Kidney glomerular epithelial cell (primary cell): ENCODE measurements around the gene GMPPB.

ENCODE experiments used
- DNase-seq: peaks from one replicate; lab custom pipeline; 2025; lab: John Stamatoyannopoulos, UW

GMPPB gene

DNA sequence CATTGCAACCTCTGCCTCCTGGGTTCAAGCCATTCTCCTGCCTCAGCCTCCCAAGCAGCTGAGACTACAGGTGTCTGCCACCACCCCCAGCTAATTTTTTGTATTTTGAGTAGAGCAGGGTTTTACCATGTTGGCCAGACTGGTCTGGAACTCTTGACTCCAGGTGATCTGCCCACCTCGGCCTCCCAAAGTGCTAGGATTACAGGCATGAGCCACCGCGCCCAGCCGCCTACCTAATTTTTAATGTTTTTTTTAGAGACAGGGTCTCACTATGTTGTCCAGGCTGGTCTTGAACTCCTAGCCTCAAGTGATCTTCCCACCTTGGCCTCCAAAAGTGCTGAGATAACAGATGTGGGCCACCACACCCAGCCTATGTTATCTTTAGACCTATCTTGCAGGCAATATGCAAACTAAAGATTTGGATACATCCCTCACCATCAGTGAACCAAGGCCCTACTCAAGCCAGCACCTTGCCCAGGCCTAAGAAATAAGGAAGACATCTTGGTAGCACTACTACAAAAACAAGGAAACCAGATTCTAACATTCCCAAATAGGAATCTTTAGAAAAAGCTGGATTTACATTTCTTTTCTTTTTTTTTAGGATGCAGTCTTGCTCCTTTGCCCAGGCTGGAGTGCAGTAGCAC is 6.3 kb upstream of the GMPPB start:
- DNase-seq, result no peak

DNA sequence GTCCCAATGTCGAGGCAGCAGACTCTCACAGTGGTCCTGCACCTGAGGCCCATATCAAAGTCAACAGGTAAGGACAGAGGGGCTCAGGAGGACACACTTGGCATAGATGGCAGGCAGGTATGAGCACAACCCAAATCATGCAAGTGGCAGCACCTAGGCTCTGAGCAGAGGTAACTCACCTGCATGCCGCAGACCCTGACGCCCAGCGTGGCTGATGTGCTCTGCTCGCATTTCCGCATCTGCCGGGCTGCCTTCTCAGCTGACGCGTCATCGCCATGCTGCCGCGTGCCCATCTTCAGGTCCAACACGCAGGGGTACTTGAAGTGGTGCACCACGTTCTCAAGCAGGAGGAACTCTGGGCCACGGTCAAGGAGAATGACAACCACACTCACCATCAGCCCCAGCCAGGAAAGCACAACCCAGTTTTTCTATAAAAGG is 4.2 kb upstream of the GMPPB start:
- DNase-seq, result no peak

DNA sequence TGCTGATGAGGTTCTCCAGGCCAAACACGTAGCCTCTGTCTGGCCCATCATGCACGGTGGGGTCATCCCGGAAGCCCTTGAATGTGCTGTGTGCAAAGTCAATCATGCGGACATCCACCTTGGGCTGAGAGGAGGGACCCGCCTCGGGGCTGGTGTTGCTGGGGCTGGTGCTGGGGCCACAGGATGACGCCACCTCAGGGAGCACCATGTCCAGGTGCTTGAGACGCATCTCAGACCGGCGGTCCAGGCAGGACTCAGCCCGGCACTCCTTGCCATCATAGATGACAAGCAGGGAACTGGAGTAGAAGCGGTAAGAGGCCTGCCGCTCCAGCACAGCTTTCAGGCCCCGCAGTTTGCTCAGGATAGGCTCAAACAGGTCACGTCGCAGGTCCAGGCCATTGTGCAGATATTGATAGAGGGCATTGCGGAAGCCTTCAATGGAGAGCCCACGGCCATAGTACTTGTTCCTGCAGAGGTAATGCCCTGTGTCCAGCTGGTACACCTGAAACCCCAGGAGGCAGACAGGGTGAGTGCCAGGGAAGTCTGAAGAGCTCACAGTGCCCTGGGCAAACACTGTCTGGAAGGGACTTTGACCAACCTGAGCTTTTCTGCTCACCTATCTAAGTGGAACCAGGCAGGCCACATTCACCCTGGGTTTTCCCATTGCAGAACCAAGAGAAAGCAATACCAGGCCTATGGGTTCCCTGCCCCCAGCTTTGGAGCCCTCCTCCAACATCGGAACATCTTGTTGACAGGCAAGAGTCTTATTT is 3.6 kb upstream of the GMPPB start:
- DNase-seq, result no peak

DNA sequence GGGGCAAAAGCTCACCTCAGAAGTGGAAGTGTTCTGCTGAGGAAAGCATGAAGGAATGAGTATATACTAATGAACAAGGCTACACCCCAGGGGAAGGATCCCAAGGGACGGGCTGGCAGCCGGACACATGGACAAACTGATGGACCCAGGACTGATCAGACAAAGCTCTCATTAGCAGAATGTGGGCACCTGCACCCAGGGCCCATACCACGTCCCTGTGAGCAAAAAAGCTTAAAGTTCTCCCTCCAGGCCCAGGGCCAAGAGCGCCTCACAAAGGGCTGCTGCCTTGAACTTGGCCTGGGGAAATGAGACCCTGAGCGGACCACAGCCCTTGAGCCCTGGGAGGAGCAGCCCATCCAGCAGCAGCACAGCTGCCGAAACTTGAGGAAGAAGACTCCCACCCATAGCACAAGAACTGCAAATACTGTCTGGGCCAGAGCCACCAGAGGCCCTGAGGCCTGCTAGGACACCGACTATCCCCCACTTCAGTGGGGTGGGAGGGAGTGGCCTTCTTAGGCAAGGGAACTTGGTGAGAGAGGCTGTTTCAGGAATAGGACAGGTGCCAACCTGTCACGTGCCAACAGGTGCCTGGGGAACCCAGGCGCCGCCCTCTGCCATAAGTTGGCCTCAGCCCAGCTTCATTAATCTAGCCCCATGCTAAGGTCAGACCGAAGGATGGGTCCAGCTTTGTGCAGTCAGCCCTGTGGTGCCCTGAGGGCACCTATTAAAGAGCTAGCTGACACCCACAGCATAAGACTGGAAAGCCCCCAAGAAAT is 2.3 kb upstream of the GMPPB start:
- no peak for DNase-seq

DNA sequence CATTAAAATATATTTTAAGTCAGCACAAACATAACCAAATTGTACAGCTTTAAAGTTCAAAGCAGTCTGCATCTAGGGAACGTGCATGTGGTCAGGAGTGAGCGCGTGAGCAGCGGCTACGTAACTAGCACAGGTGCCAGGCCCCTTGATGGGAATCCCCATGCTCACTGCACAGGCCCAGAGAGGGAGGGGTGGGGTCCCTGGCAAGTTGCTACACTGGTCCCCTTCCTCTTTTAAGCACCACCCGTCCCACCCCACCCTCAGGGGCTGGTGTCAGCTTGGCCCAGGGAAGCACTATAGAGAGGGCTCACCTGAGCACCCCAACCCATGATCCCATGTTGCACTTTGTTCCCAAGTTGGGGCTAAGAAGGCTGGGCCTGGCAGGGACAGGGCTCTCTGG is 835 bp upstream of the GMPPB start:
- no peak for DNase-seq

DNA sequence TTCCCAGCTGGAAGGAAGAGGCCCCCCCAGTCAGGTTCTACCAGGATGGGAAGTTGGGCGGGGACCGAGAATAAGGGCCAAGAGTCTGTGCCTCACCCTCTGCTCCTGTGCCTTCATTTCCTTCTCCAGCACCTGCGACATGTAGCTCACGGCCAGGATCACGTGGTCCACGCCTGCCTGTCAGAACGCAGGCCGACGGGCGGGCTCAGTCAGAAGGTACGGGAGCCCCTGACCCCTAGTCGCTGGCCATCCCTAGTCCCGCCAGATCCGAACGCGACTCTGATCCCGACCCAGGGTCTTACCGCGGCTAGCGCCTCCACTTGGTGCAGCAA is 489 bp downstream of the GMPPB start:
- no peak for DNase-seq

DNA sequence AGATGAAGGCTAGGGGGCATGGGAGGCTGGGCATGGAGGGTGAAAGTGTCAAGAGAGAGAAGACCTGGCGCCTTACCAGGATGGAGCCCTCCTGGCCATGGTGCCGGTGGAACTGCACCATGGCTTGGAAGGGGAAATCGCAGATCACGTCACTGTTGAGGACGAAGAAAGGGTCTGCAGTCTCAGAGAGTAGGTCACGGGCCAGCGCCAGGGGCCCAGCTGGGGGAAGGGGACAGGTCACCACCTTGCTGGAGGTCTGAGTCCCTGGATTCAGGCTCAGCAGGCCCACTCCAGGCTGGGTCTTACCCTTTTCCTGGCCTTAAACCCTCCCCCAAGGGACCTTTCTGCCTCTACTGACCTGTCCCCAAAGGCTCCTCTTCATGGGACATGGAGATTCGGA is 855 bp downstream of the GMPPB start:
- no peak for DNase-seq

DNA sequence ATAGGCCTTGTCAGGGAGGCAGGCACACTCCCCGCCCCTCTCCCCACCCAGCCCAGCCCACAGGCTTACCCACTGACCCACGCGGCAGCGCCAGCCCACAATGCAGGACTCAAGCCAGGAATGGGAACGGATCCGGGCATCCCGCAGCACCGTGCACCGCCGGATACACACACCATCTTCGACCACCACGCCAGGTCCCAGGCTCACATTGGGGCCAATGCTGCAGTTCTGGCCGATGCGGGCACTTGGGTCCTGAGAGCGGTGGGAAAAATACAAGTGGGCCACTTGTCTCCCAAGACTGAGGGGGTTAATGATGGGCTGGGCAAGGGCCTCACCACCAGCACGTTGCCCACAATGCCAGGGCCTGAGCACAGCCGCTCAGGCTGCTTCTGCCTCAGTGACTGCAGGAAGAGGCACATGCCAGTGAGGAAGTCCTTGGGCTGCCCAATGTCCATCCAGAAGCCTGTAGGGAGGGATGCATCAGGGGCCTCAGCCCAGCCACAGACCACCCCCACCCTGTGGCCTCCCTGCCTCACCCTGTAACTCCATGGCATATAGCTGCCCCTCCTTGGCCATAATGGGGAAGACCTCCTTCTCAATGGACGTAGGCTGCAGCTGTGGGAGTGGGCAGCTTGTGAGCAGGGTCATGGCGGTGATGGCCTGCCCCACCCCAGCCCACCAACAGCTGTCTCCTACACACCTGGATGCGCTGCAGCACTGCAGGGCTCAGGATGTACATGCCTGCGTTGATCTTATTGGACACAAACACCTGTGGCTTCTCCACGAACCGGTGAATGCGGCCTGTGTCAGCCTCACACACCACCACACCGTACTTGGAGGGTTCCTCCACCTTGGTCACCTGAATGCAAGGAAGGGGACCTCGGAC is 1.6 kb downstream of the GMPPB start:
- no peak for DNase-seq

DNA sequence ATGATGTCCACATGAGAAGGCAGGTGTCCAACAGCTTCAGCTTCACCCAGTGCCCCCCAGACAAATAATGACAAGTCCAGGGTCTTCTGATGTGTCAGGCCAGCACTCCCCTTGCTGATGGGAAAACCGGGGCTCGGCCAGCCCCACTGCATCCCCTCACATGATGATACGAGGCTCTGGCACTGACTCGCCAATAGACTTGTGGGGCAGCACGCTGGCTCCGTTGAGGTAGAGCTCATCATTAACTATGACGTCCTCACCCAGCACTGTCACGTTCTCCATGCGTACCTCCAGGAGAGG is 2.2 kb downstream of the GMPPB start:
- DNase-seq, result no peak

DNA sequence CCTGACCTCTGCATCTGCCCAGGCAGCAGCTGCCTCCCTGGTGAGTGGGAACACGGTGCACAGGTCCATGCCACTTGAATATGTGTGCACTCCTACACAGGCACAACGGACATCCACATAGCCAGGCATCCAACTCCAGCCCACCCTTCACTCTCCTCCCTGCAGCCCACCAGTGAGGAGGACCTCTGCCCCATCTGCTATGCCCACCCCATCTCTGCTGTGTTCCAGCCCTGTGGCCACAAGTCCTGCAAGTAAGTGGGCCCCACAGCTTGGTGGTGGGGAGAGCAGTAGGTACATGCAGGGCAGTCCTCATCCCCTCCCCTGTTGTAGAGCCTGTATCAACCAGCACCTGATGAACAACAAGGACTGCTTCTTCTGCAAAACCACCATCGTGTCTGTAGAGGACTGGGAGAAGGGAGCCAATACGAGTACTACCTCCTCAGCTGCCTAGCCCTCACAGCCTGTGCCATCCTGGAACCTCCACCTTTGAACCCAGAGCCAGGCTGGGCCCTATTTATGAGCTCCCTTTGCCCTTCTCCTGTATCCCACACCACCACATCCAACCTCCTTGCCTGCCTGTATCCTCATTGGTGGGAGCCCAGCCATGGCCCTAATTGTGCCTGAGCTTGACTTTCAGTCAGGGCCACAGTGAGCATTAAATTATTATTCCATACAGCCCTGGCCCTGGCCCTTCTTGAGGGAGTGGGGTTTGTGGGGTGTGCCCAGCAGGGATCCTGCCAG is 2.7 kb downstream of the GMPPB start:
- DNase-seq, result no peak

DNA sequence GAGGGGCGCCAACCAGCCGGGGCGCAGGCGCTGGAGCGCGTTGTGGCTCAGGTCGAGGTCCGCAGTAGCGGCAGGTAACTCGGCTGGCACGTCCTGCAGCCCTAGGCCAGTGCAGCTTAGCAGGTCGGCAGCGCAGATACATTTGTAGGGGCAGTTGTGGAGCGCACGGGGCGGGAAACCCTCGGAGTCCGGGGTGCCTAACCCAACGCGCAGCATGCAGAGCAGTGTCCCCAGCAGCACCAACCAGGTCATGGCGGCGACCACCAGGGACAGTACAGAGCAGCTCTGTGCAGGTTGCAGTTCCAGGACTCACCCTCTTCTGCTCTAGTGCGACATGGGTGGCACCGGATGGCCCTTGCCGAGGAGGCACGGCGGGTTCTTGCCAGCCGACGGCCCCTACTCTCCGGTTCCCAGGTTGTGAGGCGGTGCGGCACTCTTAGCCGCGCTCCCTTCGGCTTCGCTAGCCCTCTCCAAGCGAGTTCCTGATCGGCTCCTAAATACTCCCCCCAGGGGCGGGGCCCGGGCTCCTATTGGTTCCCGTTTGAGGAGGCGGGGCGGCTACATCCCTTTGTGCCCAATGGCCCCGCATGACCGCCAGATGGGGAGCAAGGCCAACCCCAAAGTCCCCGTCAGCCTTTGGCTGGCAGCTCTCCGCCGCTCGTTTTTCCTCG is 4.4 kb downstream of the GMPPB start, which contains the start of gene AMIGO3:
TSS of gene AMIGO3 (minus strand) at position 471 of the 671 bp plus-strand sequence. CDS start at position 252, 219 bp downstream.
- DNase-seq, result peak; percentile 86

DNA sequence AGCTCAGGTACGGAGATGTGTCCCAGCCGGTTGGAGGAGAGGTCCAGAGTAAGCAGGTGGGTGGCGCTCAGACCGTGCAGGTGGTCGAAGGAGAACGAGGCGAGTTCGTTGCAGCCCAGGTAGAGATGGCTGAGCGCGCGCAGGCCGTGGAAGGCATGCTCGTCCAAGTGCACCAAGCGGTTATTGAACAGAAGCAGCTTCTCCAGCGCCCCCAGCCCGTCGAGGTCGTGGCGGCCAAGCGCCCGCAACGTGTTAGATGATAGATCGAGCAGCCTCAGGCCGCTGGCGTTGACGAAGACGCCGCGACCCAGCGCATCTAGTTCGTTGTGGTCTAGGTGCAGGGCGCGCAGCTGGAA is 4.9 kb downstream of the GMPPB start:
- DNase-seq, result no peak

DNA sequence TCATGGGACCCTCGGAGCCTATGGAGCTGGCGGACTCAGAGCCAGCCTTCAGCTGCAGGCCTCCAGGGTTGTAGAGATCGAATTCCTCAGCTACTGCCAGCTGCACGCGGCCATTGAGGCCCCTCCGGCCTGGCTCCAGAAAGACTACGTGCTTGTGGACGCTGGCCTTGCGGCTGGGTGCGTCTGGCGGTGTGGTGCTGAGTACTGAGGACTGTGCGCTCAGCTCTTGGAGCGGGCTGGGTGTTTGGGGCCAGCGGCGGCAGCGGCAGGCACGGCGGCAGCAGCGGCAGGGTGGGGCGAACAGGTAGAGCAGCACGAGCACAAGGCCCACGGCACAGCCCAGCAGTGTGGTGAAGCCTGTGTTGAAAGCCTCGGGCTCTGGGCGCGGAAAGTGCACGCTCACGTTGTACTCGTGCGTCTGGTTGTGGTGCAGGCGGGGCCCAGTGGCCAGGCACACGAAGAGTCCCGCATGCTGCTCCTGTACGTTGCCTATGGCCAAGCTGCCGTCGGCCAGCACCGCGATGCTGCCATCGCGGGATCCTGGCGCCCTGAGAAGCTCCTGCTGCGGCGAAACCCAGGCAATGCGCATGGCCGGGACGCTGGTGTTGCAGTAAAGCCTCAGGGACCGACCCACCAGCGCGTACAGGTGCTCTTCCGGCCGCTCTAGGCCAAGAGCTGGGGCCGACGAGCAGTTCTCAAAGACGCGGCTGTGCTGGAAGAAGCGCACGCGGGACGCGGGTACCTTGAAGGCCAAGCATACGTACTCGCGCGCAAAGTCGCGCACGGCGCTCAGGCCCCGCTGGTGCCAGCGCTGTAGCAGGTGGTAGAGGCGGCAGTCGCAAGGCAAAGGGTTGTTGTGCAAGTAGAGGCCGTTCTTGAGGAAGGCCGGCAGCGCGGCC is 5.5 kb downstream of the GMPPB start:
- DNase-seq, result no peak

DNA sequence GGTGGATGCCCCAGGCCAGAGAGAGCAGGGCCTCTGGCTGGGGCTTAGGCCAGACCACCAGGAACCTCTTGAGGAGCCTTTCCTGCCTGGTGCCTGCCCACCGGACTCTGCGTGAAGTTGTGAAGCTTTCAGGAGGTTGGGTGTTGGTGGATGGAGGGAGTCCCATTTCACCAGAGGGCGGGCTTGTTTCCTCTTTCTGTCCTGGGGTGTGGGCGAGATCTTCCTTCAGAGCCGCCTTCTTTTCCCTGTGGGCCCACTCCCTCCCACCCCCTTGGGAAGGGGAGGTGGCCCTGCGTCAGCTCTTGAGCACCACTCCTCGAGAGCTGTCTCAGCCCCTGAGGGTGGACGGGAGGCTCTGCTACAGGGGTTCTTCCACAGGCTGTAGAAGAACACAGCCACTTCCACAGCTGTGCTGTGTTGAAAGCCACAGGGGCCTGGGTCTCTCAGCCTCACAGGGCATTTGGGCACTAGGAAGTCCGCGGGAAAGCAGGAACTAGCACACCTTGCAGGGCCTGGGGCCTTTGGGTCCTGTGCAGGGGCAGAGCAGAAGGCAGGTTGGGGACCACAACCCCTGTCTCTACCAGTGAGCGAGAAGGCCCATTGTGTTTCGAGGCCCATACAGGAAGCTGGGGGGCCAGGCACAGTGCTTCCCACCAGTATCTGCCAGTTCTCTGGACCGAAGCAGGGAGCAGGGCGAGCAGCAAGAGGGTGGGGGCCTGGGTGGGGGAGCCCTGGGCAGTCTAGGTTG is 6.4 kb downstream of the GMPPB start:
- DNase-seq, result no peak

DNA sequence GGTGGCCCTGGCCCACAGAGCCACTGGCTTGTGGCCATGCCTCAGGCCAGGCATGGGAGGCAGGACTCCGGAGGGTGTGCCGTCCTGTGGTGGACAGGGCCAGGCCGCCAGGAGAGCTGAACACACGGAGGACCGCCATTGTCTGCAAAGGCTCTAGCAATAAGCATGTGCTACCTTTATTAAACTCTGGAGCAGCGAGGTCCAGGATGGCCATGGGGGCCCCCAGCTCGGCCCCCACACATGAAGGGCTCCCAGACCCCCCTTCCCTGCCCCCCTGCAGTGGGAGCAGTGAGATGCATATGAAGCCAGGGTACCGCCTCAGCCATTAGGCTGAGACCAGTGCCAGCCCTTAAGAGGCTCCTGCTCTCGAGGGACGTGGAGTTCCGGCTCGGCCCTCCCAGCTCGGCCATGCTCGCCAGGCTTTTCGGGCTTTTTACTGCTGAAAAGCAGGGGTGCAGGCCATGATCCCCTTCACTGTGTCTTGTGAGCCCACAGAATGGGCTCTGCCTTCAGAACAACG is 7.0 kb downstream of the GMPPB start:
- DNase-seq, result no peak

DNA sequence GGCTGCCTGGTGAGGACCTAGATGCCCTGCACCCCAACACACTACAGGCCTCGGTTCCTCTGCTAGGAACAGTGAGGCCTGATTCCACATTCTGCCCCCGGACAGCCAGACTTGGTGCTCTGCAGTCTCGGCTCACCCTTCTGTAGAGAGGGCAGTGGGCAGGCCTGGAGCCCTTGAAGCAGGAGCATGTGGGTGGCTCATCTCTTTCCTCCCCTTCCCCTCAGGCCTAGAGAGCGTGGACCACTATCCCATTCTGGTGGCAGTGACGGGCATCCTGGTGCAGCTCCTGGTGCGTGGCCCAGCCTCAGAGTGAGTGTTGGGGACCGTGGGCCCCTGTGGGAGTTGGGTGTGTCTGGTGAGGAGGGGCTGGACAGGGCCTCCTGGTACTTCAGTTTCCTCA is 7.6 kb downstream of the GMPPB start:
- DNase-seq, result no peak

DNA sequence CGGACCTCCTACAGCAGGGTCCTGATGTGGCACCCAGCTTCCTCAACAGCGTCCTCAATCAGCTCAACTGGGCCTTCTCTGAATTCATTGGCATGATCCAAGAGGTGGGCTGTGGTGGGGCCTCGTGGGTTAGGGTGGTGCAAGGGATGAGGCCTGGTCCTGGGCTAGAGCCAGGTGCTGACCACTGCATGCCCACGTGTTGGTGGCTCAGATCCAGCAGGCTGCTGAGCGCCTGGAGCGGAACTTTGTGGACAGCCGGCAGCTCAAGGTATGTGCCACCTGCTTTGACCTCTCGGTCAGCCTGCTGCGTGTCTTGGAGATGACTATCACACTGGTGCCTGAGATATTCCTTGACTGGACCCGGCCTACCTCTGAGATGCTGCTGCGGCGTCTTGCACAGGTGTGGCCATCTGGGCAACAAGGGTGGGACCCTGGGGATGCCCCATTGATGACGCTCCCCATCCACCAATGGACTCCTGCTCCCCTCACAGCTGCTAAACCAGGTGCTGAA is 8.1 kb downstream of the GMPPB start:
- no peak for DNase-seq

DNA sequence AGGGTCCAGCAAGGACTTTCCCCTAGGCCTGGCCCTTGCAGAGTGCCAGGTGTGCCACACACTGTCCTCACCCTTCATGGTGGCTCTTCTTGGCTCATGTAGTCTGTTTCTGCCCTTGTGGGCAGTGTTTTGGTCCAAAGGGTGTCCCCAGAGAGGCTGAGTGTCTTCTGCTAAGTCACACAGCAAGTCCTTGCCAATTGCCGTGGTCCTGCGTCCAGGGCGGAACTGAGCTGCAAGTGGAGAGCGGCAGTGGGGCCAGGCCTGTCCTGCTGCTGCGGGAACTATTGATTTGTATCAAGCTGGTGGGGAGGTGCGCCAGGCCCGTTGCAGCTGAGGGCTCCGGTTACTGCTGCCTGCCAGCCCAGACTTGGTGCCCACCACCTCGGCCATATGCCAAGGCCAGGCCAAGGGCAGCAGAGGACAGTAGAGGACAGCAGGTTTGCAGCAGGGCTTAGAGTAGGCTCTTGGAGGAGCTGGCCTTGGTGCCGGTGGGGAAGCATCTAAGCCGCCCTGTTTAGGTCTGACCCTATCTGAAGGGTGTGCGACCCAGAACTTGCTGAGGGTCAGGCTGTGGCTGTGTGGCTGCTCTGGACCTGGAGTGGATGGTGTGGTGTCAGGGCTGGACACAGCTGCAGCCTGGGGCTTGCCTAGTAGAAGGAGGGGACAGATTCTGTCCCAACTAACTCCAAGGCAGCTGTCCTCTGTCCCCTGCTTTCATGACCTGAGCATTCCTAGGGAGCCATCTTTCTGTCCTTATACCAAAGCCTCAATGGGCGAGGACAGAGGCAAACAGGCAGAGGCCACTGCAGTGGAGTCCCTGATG is 8.8 kb downstream of the GMPPB start:
- no peak for DNase-seq
